GM15510 (cell line): ENCODE data around the gene CHRNB1.

Source experiments
- POLR2A ChIP-seq: IDR thresholded peaks from 3 replicates; pipeline ENCODE4 v1.6.1; 2011; ENCODE audit warnings: borderline replicate concordance; ENCODE audit not compliant: insufficient read length; ENCODE audit errors: extremely low read depth

CHRNB1 gene

DNA sequence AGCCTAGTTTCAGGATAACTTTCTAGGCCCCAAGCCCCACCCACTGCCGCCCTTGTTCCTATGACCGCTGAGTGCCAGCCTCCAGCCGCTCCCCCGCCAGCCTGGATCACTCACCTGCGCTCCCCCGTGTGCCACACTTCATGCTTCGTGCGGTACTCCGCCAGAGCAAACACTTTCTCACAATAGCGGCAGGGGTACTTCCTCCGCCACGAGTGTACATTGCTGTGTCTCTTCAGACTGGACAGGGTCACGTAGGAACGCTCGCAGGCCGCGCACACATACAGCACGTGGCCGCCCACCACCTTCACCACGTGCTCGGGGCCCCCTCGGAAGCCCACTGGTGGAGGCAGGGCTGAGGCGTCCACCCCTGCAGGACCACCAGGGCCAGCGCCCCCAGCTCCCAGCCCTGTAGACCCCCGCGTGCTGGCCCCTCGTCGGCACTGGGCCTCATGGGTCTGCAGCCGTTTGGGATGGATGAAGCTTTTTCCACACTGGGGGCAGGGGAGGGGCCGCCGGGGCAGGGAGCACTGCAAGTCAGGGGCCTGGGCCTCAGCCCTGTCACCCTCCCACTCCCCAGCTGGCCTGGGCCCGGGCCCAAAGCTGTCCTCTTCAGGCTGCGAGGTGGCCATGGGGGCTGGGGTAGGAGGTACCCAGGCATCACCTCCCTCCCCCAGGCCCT lies 20.9 kb downstream of the CHRNB1 start:
- TF ChIP-seq POLR2A, result no peak

DNA sequence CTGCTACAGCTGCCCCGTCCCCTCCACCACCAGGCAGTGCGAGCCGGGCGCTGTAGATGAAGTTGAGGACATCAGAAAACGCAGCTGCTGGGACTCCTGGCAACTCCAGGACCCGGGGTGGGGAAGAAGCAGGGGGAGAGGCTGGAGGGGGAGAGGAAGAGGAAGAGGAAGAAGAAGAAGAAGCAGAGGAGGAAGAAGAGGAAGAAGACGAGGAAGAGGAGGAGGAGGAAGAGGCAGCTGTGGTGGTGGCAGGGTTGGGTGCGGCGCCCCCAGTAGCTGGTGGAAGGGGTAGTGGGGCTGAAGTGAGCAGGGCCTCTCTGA lies 21.4 kb downstream of the CHRNB1 start:
- TF ChIP-seq POLR2A, result no peak

DNA sequence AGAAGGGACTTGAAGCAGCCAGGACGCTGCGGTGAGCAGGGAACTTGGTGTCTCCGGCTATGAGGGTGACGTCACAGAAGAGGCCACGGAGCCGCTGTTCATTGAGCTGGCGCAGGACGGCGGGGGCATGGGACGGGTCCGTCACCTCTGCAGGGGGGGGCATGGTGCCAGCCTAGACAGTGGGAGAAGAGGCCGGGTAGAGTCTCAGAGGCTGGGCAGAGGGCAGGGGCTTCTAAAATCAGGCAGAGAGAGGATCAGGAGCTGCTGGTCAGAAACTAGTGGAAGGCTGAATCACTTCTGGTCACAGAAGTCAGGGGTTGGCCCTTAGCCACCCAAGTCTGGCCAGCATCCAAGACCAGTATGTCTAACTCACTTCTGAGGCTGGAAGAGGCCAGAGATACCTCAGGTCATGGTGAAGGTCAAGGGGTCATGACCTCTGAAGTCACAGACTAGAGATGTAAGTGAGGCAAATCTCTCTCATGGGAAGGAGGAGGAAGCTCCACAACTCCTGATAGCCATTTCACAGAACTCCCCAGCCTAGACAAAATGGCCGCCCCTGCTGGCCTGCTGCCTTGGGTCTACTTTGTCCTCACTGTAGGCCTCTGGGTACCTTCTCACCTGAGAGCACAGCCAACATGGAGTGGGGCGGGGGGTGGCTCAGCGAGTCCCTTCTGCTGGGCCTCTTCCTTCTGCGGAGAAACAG lies 21.9 kb downstream of the CHRNB1 start:
- no peak for TF ChIP-seq POLR2A

DNA sequence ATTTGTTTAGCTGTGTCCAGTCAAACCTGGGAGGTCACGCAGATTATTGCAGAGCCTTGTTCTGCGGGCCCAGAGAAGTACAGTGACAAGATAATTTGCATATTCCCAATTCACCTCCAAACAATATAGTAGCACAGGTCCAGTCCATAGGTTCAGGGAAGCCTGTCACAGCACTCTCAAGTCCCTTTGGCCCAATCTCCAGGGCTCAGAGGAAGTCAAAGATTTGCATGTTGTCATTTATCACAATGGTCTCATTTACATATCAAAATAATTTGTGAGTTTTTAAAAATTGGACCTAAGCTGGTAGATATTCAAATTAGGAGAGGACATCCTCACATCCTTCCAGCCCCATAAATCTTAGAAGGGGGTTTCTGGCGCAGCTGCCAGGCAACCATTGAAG lies 22.6 kb downstream of the CHRNB1 start:
- no peak for TF ChIP-seq POLR2A

DNA sequence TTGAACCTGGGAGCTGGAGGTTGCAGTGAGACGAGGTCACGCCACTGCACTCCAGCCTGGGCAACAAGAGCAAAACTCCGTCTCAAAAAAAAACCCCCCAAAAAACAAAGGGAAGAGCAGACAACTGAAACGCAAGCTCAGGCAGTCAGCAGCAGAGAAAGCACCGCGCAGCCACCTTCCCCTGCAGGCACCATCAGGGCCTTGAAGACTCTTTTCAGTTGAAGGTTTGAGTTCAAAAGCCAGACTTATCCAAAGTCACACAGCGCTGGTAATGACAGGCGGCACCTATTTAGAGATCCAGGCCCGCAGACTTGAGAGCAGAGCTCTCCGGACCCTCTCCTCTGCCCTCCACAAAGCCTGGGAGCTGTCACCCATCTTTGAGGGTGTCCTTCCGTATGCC lies 23.4 kb downstream of the CHRNB1 start:
- TF ChIP-seq POLR2A, result no peak

DNA sequence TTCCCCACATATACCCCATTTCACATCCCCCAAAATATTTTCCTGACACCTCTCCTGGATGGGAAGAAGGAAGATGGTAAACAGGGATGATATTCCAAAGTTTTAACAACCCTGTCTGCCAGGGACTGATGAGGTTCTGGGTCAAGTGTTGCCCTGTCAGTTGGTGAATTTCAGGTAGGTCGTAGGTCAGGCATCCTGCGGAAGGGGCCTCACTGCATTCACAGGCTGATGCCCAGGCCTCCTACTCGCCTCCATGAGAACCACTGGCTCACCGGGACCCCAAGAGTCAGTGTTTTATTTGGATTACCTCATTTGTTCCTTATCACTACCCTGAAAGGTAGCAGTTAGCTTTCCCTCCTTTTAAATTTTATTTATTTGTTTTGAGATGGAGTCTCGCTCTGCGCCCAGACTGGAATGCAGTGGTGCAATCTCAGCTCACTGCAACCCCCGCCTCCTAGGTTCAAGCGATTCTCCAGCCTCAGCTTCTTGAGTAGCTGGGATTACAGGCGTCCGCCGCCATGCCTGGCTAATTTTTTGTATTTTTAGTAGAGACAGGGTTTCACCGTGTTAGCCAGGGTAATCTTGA lies 24.0 kb downstream of the CHRNB1 start:
- TF ChIP-seq POLR2A, result no peak

DNA sequence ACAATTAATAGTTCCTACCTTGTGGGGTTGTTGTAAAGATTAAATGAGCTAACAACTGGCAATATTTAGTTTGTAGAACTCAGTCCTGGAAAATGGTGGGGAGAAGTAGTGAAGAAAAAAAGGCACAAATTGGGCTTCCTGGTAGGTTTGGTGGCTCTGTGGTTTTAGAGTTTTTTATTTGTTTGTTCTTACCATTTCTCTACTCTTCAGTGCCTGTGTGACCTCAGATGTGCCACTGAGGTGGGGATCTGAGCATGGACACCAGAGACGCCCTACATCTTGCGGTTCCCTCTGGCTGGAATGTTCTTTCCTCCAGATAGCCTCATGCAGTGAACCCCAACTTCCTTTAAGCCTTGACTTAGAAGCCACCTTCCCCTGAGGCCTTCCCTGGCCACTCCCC lies 26.9 kb downstream of the CHRNB1 start:
- no peak for TF ChIP-seq POLR2A

DNA sequence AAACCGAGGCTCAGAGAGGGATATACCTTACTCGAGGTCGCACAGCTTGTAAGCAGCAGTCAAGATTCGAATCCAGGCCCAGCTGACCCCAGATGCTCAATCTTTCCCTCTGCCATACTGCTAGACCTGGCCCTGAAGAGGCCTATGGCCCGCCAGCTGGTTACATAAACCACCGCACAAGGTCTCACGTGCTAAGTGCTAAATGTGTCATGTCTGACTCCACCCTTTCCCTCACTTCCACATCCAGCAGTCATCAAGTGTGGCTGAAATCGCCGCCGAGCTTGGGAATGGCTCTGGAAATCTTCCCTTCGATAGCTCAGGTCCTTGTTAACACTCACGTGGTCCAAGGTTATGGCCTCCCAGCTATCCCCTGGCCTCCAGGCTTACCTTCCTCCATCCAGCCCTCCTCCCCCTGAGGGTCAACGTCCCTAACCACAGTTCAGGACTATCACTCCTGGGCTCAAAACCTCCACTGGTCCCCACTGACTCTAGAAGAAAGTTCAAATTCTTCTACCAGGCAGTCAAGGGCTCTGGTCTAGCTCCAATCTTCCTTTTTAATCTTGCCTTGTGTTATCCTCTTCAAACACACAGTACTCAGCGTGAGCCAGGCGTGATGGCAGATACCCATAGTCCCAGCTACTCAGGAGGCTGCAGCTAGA lies 31.0 kb downstream of the CHRNB1 start:
- TF ChIP-seq POLR2A, result no peak

DNA sequence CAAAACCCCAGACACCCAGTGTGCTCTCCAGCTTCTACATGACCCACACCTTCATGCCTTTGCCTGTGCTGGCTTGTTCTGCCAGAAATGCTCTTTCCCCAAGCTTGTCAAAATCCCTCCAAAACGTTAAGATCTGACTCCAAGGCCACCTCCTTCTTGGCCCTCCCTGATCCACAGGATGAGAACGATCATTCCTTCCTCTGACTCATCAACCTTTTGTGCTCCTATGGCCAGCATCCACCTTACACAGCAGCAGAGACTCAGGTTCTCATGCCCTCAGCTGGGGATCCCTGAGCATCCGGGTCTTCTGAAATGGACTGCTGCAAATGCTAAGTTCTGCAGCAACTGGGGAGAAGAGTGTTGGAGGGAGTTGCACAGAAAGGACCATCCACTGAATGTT lies 31.6 kb downstream of the CHRNB1 start:
- TF ChIP-seq POLR2A, result no peak

DNA sequence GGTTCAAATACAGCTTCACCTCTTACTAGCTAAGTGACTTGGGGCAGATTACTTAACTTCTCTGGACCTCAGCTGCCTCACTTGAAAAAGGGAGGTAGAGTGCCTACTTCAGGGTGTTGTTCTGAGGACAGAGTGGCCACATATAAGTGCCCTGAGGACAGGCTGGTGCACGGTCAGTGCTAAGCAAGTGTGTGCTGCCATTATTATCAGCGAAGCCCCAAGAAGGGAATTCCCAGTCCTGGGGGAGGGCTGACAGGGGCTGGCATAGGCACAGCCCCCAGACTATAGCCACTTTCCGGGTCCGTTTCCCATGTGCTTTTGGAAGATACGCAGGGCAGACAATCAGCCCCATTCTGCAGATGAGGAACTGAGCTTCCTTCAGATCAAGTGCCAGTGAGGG lies 32.1 kb downstream of the CHRNB1 start:
- no peak for TF ChIP-seq POLR2A

DNA sequence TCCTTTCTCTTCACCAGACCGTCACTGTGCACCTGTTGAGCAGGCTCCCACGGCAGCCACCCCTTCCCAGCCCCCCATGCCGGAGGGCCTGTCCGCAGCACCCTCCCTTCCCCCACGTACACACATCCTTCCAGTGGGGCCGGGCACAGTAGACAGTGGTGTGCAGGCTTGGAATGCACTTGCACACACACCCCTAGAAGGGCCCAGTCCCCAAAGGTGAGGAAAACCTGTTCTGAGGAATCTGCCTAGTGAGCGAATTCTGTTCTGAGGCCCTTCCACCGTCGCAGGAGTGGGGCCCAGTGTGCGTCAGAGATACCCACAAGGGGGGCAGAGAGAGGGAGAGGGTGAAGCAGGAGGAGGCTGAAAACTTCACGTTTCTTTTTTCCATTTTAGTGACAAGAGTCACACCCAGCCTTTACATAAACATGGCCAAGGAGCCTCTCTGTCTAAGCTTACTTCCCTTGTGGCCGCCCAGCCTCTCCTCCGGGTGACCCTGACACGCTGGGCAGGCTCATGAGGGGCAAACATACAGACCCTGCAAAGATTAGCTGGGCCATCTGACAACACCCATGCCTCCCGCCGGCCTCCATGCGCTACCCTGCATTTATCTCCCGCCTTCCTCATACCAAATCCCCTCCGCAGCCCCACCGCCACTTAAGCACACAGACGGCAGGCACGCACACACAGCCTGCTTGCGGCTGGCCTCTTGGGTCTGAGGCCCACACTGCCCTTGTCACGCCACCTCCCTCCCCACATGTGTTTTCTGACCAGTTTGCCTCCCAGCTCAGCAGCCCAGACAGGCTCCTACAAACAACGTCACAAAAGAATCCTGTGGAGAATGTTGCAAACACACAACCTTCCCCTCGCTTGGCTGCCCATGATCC lies 32.8 kb downstream of the CHRNB1 start:
- TF ChIP-seq POLR2A, result no peak

DNA sequence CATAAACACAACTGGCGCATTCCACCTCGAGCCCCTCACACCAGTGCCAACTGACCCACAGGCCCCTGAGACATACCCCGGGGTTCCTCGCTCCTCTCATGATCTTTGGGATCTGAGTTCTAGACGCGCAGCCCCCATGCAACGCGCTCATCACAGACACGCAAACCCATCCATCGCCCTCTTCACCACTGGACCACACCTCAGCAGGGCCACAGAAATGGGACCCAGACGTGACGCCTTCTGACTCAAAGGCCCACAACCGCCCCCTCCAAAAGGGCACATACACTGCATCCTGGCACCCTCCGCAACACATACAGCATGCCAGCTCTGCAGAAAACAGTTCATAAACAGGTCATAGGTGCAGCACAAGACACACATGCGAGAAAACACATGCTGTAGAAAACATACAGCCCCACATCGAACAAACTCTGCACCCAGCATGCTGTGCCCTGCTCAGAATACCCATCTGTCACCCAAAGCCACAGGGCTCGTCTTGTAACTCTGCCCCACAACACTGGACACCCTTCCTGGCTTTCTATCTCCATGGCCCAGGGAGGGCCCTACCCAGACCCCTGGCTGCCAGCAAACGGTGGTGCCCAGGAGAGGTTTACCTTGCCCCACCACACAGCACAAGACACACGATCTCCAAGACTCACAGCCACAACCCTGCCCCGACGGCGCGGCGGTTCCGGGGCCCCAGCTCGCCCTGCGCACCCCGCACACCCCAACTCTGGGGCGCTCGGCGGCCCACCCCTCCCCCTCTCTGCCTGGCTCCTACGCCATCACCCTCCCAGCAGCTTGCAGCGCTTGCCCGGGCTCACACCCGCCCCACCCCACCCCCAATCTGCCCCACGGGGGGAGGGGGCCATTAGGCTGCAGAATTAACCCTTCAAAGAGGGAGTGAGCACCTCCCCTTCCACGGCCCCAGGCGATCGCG lies 33.7 kb downstream of the CHRNB1 start:
- no peak for TF ChIP-seq POLR2A

DNA sequence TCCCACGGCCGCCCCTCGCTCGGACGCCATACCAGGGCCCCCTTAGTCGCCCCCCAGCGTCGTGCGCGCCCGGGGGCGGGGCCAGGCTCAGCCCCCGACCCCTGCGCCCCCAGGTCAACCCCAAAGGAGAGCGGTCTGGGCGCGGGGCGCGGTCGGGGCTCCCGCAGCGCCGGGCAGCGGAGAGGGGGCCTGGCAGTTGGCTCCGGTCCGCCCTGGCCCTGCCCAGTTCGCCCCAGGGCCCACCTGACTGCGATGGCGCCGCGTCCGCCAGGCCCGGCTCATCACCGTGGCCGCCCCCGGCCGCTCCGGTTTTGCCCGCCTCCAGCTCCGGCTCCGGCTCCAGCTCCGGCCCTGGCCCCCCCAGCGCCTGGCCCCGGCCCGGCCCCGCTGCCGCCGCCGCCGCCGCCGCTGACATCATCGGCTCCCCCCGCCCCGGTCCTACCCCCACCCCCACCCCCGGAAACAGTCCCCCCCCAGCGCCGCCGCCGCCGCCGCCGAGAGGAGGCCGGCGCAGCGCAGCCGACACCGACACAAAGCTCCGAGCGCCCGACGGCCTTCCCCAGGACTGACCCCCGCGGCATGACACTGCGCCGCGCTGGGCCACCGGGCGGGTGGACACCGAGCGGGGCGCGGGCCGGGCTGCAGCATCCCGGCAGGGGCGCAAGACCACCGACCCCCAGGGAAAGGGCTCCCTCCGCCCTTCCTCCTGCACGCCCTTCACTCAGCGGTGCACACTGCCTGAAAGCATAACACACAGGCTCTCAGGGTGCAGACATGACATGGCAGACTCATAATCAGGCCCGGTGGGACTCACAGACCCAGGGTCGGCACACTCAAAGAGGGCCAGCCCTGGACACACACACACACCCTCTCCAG lies 34.6 kb downstream of the CHRNB1 start, which contains the start of gene ZBTB4:
TSS of gene ZBTB4 (minus strand) at position 419 of the 876 bp plus-strand sequence. CDS start 12,830 bp downstream, outside the sequence.
- TF ChIP-seq POLR2A, result peak; percentile 40
